ENCODE measurements around the gene PSD.

Gene PSD

GRCh38 chr10:102384606-102385429 is 33.8 kb downstream of the PSD start:
- DNase-seq (ENCODE audit: low read depth), result no peak

- no peak for DNase-seq (ENCODE audit: low read depth)
These were observed 34.5 kb downstream of the PSD start for GRCh38 chr10:102384053-102384452.

DNA sequence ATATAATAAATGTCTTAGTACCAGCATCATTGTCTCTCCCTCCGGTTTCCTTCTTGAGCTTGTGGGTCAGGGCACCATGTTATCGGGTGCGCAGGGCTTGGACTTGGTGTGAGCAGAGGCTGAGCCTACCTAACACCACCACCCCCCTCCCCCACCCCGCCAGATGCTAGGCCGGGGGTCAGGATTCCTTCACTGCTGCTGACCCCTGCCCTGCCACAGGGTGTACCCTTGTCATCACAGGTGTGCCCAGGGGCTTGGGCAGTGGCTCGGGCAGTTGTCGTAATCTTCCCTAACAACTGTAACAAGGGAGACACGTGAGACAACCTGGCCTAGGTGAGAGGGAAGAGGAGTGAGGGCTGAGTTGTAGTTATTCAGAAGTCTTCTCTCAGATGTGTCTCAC is 35.7 kb downstream of the PSD start:
- DNase-seq (ENCODE audit: low read depth), result no peak

DNA sequence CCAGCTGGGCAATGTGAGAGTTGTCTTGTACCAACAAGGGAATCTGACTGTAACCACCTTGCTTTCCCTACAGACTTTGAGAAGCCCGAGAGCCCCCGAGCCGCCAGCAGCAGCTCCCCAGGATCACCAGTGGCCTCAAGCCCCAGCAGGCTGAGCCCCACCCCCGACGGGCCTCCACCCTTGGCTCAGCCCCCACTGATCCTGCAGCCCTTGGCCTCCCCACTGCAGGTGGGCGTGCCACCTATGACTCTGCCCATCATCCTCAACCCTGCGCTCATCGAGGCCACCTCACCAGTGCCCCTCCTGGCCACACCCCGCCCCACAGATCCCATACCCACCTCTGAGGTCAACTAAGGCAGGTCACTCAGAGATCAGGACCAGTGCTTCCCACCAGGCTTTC is 36.6 kb downstream of the PSD start:
- DNase-seq (ENCODE audit: low read depth), result no peak

- no peak for DNase-seq (ENCODE audit: low read depth)
These were observed 39.2 kb downstream of the PSD start for GRCh38 chr10:102379383-102379782.

GRCh38 chr10:102376901-102377300 is 41.7 kb downstream of the PSD start:
- no peak for DNase-seq (ENCODE audit: low read depth)

DNA sequence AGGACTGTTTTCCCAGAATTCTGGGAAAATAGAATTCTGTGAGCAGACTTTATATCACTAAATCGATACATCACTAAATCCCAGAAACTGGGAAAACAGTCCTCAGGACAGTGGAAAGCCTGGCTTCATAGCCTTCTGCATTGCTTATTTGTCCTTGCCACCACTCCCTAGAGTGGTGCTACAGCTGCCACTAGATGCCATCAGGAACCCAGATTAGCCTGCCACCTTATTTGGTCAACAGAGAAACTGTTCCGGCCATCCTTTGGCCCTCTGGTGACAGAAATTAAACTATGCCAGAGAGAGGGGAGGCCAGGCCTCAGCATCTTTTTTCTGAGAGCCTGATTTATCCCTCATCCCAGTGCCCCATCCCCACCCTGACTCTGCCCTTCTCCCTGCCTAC is 42.7 kb downstream of the PSD start:
- no peak for DNase-seq (ENCODE audit: low read depth)

DNA sequence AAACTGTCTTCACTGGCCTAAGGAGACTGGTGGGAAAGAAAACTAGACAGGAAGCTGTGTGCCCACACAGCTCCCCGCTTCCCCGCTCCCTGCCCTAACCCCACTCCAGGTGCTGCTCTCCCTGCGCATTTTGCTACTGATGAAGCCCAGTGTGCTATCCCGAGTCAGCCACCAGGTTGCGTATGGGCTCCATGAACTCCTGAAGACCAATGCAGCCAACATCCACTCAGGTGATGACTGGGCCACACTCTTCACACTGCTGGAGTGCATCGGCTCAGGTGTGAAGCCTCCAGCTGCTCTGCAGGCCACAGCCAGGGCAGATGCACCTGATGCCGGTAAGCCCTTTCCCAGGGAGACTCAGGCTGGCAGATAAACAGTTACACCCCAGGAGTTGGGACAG is 43.3 kb downstream of the PSD start:
- DNase-seq (ENCODE audit: low read depth), result no peak

DNA sequence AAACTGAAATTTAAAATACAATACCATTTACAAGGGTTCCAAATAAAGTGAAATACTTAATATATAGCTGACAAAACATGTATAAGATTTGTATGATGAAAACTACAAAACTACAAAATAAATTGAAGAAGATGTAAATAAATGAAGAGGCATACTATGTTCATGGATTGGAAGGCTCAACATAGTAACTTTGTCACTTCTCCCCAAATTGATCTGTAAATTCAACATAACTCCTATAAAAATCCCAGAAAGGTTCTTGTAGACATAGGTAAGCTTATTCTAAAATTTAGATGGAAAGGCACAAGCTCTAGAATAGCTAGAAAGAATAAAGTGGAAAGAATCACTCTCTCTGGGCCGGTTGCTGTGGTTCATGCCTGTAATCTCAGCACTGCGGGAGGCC is 47.3 kb downstream of the PSD start:
- no peak for DNase-seq (ENCODE audit: low read depth)

- no peak for DNase-seq (ENCODE audit: low read depth)
These were observed 50.5 kb downstream of the PSD start for GRCh38 chr10:102368077-102368476.

DNA sequence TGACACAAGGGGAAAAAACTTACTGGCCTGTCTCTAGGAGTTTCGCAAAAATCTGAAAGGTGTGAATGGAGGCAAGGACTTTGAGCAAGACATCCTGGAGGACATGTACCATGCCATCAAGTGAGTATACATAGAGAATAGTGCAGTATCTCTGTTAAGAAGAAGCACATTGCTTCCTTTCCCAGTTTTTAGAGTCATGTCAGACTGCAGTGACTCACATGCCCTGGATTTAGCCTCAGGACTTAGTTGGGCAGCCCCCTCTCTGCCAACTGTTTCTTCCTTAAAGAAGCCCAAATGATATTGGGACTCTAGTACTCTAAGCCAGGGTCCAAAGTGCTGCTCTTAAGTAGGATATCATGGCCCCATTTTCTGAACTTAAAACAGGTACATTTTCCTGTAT is 51.1 kb downstream of the PSD start:
- no peak for DNase-seq (ENCODE audit: low read depth)

- DNase-seq (ENCODE audit: low read depth), result no peak
These were observed 59.7 kb downstream of the PSD start for GRCh38 chr10:102358712-102359382.

GRCh38 chr10:102354451-102354850 is 64.1 kb downstream of the PSD start:
- DNase-seq (ENCODE audit: low read depth), result no peak
